Thoracic aorta (tissue), 2 donors: ENCODE results near the gene ZNF740. TPM values are rescaled to one million over a fixed set of nuclear protein-coding genes. Genes with fewer than 3 reads are reported as not detected.
A peak's percentile ranks its signal among the peaks of the same experiment; 100 is the strongest.

Experiments
- ATAC-seq: fragments of 150-250 bp; one replicate; pipeline ENCODE4 v1.8.0; 2017; ENCODE audit warnings: low read depth; ENCODE audit not compliant: insufficient number of reproducible peaks, low FRiP score
- DNase-seq: peaks from one replicate; pipeline ENCODE4 v3.0.0-alpha.2; 2020; ENCODE audit warnings: low spot score
- H3K27ac ChIP-seq, 2 donors: fragments of 200-600 bp; sonication (generic); 1 replicate in 1 of 2; 2 replicates in 1 of 2; pipeline ENCODE4 v1.5.1; 2016; ENCODE audit warnings: mild to moderate bottlenecking in 2 of 2, moderate library complexity in 2 of 2
- H3K27me3 ChIP-seq: fragments of 200-600 bp; sonication (generic); replicated peaks from 2 replicates; pipeline ENCODE4 v1.6.0; 2016; ENCODE audit warnings: mild to moderate bottlenecking; ENCODE audit not compliant: insufficient read depth
- H3K36me3 ChIP-seq: fragments of 200-600 bp; sonication (generic); one replicate; pipeline ENCODE4 v1.5.1; 2016
- H3K4me1 ChIP-seq, 2 donors: fragments of 200-600 bp; sonication (generic); 1 replicate in 1 of 2; 2 replicates in 1 of 2; pipeline versions ENCODE4 v1.5.1 to v1.6.0; 2016; ENCODE audit warnings: low read depth in 2 of 2, mild to moderate bottlenecking in 1 of 2; ENCODE audit not compliant: control insufficient read depth in 1 of 2
- H3K4me3 ChIP-seq: fragments of 200-600 bp; sonication (generic); 2 replicates; pipeline ENCODE4 v1.5.1; 2016; ENCODE audit warnings: mild to moderate bottlenecking
- H3K9me3 ChIP-seq: fragments of 200-600 bp; sonication (generic); 2 replicates; pipeline ENCODE4 v1.5.1; 2016
- CTCF ChIP-seq: fragments of 200-600 bp; sonication (generic); IDR thresholded peaks from one replicate; pipeline ENCODE4 v1.5.1; 2019; ENCODE audit warnings: antibody characterized with exemption
- total RNA-seq, 2 donors: library from RNA; depleted of rRNA; stranded (reverse); fragments of >200 nt; gene quantifications; one replicate each; pipeline versions ENCODE4 v1.1.0 to v1.2.3, GENCODE V29; 2016

Gene ZNF740
- total RNA-seq, 2 donors from 2014 or later: 22.2 to 28.4 TPM

- ATAC-seq (no peak), DNase-seq (no peak)
- Histone ChIP-seq H3K36me3 (peaks cover 47% of the 10 kb centered on the region), H3K27me3 (no peaks in the 10 kb centered on the region), H3K9me3 (no peaks in the 10 kb centered on the region), H3K4me1 (peaks cover 3 to 23% of the 10 kb centered on the region in 2 donors), H3K4me3 (no peak overlapping the region), H3K27ac (no peak overlapping the region)
- no peak for TF ChIP-seq CTCF
Measured at GRCh38 chr12:53210843-53211242, 30.3 kb downstream of the ZNF740 start.

GRCh38 chr12:53211476-53212381 lies 31.2 kb downstream of the ZNF740 start:
- no peak overlapping the region for H3K27ac ChIP-seq
- no peak for DNase-seq
- no peak overlapping the region for H3K4me3 ChIP-seq
- ATAC-seq: no peak
- H3K4me1 ChIP-seq: peaks cover 3 to 32% of the 10 kb centered on the region in 2 donors
- no peaks in the 10 kb centered on the region for H3K27me3 ChIP-seq
- H3K36me3 ChIP-seq: peaks cover 47% of the 10 kb centered on the region
- no peak for TF ChIP-seq CTCF
- no peaks in the 10 kb centered on the region for H3K9me3 ChIP-seq

GRCh38 chr12:53212931-53213330 lies 32.4 kb downstream of the ZNF740 start:
- no peak for TF ChIP-seq CTCF
- Histone ChIP-seq H3K4me3 (no peak overlapping the region), H3K4me1 (peaks cover 15 to 44% of the 10 kb centered on the region in 2 donors), H3K27me3 (no peaks in the 10 kb centered on the region), H3K9me3 (no peaks in the 10 kb centered on the region), H3K27ac (no peak overlapping the region), H3K36me3 (peaks cover 47% of the 10 kb centered on the region)
- no peak for DNase-seq
- ATAC-seq: no peak

GRCh38 chr12:53213348-53213747 lies 32.8 kb downstream of the ZNF740 start:
- peak; percentile 95 for TF ChIP-seq CTCF
- no peak overlapping the region for H3K27ac ChIP-seq
- H3K4me1 ChIP-seq: peaks cover 19 to 46% of the 10 kb centered on the region in 2 donors
- no peak for ATAC-seq
- H3K4me3 ChIP-seq: no peak overlapping the region
- no peaks in the 10 kb centered on the region for H3K27me3 ChIP-seq
- H3K36me3 ChIP-seq: peaks cover 47% of the 10 kb centered on the region
- DNase-seq: no peak
- no peaks in the 10 kb centered on the region for H3K9me3 ChIP-seq

GRCh38 chr12:53214221-53214620 lies 33.7 kb downstream of the ZNF740 start:
- no peaks in the 10 kb centered on the region for H3K27me3 ChIP-seq
- H3K4me1 ChIP-seq: peaks cover 16 to 40% of the 10 kb centered on the region in 2 donors
- H3K9me3 ChIP-seq: no peaks in the 10 kb centered on the region
- H3K36me3 ChIP-seq: peaks cover 47% of the 10 kb centered on the region
- no peak for DNase-seq
- no peak overlapping the region for H3K4me3 ChIP-seq
- ATAC-seq: no peak
- H3K27ac ChIP-seq: no peak overlapping the region
- no peak for TF ChIP-seq CTCF
